ENCODE data around the gene INPP4B.

Gene INPP4B

GRCh38 chr4:142242156-142242555 lies 603.9 kb downstream of the INPP4B start:
- no peak for DNase-seq (ENCODE audit: low read depth in 2 of 2)

GRCh38 chr4:142238589-142238988 lies 607.5 kb downstream of the INPP4B start:
- DNase-seq (ENCODE audit: low read depth in 2 of 2), result no peak

- no peak for DNase-seq (ENCODE audit: low read depth in 2 of 2)
Observed at GRCh38 chr4:142236268-142236667, 609.8 kb downstream of the INPP4B start.

- no peak for DNase-seq (ENCODE audit: low read depth in 2 of 2)
Observed at GRCh38 chr4:142231787-142232186, 614.3 kb downstream of the INPP4B start.

DNA sequence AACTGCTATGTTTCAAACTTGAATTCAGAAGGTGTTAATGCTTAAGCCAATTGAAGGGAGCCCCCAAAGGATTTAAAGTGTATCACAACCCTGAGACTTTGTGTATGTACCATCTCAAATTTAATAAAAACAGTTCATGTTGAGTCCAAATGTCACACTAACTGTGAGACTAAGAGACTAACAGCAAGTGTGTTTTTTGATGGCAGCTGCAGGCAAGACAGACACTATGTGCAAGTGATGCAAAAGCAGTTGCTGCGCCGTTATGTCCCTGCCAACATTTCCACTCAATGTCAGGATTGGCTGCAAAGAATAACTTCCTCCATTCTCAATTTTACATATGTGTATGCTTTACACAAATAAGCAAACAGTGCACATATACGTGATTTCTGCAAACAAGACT lies 615.1 kb downstream of the INPP4B start:
- DNase-seq (ENCODE audit: low read depth in 2 of 2), result no peak

DNA sequence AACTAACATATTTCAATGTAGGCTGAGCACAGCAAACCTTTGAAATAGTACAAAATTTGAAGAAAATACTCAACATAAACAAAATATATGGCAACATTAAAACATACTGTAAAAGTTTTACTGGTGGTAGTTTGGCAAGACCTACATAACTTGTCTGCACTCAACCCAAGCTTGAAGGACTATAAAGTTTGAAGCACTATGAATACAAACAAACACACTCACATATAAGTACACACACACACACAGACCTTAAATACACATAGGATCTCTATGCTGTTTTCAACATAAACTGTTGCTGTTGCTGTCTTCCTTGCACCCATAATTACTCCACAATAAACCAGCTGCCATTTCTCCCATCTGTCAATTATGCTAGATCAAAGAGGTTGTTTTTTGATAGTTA lies 620.1 kb downstream of the INPP4B start:
- no peak for DNase-seq (ENCODE audit: low read depth in 2 of 2)

GRCh38 chr4:142222127-142222526 lies 624.0 kb downstream of the INPP4B start:
- no peak for DNase-seq (ENCODE audit: low read depth in 2 of 2)

GRCh38 chr4:142218726-142219125 lies 627.4 kb downstream of the INPP4B start:
- DNase-seq (ENCODE audit: low read depth in 2 of 2), result no peak

GRCh38 chr4:142211444-142211843 lies 634.7 kb downstream of the INPP4B start:
- DNase-seq (ENCODE audit: low read depth in 2 of 2), result no peak

- DNase-seq (ENCODE audit: low read depth in 2 of 2), result no peak
Observed at GRCh38 chr4:142203505-142203904, 642.6 kb downstream of the INPP4B start.

DNA sequence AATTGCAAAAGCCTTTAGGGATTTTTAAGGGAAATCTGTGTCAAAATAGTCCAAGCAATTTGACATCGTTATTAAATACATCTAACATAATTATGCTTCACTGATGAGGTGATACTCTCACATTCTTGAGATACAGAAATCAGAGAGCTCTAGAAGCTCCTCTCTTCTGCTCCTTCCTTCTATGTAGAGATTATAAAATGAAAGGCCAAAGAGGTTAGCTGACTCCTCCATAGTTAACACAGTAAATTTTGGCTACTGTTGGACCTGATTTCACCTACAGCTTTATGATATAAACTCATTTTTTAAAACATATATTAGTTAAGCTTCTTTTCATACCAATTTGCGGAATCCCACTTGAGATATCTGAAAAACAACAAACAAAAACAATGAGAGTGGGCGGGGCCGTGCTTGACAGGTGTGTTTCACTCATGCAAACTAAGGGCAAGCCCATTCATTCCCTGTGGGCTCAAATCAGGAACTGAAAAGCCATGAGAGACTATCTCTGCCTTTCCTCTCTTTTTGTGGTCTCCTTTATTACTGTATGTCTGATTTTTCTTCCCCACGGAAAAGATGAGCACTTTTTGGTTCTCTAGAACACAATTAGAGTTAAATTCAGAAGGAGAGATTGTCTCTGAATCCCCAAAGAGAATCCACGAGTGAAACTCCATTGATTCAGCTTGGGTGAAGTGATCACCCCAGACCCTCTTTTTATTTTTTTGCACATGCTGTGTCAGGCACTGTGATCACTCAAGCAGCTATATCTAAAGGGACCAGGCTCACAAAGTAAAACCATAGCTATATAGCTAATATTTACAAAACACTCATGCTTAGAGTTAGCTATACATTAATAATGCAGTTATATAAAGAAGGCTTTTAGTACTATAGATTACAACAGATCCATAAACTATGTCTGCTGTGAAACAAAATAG lies 643.4 kb downstream of the INPP4B start:
- no peak for DNase-seq (ENCODE audit: low read depth in 2 of 2)

DNA sequence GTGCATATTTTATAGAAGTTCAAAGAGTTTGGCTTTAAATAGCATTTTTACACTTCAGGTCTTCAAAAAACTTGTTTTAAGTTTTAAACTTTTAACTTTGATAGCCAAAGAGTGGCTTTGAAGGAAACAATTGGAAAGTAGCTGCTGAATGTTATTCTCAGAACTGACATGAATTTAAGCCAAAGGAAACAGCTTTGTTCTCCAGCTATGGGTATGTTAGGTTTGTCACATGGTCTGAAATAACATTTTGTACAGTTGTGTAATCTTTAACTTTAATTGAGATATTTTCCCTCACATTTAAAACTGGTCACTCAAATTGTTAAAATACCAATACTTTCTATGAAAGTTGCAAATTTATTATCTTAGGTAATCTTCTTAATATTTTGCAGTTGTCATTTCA lies 645.1 kb downstream of the INPP4B start:
- DNase-seq (ENCODE audit: low read depth in 2 of 2), result no peak

DNA sequence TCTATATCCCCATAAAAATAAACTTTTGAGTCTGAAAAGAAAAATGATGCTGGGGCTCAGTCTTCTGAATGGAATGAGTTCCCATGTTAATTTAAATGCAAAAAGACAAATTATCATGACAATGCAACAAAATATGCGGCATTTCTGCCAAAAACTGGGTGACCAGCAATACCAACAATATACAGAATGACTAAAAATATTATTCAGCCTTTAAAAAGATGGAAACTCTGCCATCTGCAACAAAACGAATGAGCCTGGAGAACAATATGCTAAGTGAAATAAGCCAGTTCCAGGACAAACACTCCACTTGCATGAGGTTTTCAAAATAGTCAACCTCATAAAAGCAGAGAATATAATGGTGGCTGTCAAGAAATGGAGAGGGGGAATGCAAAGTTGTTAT lies 651.2 kb downstream of the INPP4B start:
- no peak for DNase-seq (ENCODE audit: low read depth in 2 of 2)

GRCh38 chr4:142191901-142192300 lies 654.2 kb downstream of the INPP4B start:
- DNase-seq (ENCODE audit: low read depth in 2 of 2), result no peak

DNA sequence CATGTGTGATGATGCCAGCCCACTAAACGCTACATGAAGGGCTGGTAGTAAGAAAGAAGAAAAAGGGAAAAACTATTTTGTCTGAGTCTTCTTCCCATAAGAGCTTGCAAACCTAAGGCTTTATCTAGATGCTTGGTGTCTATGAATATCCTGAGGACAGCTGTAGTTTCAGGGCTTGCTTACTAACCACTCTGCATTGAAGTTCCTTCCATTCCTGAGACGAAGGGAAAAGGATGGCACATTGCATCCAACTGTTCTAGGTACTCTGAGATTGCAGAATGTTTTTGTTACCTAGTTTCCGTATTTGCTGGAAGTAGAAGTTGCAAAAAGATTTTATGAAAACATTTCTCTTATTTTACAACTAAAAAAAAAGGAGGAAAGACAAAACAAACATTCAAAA lies 665.1 kb downstream of the INPP4B start:
- no peak for DNase-seq (ENCODE audit: low read depth in 2 of 2)

DNA sequence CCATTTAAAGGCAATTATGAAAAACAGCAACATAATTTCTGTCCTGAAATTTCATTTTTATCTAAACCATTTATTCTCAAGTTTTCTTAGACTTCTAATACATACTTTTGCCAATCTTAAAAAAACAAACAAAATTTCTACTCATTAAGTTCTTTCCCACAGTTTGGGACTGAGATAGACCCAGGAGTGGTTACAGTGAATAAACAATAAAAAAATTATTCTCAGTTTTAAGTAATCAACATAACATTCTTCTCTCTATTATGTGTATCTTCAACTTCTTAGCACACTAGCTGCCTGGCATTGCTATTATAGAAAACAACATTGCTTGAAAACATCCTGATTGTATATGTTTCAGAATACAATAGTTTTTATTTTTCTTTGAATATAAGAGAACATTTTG lies 676.9 kb downstream of the INPP4B start:
- no peak for DNase-seq (ENCODE audit: low read depth in 2 of 2)

- DNase-seq (ENCODE audit: low read depth in 2 of 2), result no peak
Observed at GRCh38 chr4:142168181-142168580, 677.9 kb downstream of the INPP4B start.

DNA sequence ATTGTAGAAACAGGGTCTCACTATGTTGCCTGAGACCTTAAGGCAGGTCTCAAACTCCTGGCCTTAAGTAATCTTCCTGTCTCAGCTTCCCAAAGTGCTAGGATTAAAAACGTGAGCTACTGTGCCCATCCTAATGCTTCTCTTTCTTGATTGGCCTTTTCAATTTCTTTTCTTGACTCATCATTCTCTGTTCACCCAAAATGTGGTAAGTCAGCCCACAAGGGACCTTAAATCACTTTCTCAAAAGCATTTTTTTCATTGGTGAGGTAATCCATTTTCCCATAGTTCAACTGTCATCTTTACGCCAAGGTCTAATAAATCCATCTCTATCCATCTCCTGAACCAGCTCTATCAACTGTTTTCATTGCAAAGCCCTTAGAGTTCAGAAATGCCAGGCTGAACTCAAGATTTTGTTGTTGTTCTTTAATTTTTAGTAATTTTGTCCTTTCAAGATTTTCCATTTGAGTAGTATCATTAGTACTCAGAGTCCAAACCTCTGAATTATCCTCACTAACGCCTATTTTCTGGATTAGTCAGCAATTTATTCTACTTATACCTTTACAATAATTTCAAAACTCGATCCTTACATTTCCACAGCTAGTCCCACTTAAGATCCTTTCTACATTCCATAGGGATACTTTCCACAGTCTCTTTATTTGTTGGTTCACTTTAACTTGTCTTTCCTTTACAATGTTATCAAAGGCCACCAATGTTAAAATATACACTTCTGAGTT lies 681.2 kb downstream of the INPP4B start:
- DNase-seq (ENCODE audit: low read depth in 2 of 2), result no peak

GRCh38 chr4:142161086-142161485 lies 685.0 kb downstream of the INPP4B start:
- DNase-seq (ENCODE audit: low read depth in 2 of 2), result no peak

GRCh38 chr4:142160509-142160908 lies 685.6 kb downstream of the INPP4B start:
- no peak for DNase-seq (ENCODE audit: low read depth in 2 of 2)

- DNase-seq (ENCODE audit: low read depth in 2 of 2), result no peak
Observed at GRCh38 chr4:142158980-142159379, 687.1 kb downstream of the INPP4B start.

GRCh38 chr4:142156256-142156655 lies 689.8 kb downstream of the INPP4B start:
- DNase-seq (ENCODE audit: low read depth in 2 of 2), result no peak

DNA sequence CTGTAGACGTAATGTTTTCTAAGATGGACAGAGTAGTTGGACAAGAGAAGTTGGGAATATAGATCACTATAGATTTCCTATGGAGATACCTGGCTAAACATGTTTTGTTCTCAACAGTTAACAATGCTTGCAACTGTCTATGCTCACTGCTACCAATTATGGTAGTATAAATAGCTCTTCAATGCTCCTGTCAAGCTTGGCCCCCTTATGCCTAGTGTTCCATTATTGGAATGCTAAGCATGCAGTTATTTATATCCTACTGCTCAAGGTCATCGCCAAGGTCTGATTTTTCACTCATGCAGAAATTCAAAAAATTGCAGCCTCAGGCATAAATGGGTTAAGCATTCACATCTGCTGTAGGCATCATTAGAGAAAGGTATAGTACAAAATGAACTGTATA lies 690.8 kb downstream of the INPP4B start:
- DNase-seq (ENCODE audit: low read depth in 2 of 2), result no peak
